Stimulated activated CD8-positive, alpha-beta memory T cell treated with anti-CD3 and anti-CD28 coated beads, Interleukin-2, amount 100 ng/mL, for 48 hours (primary cell): ENCODE measurements around the gene GALNS.
"Not testable (repeated sequence)": the region's sequence is repeated elsewhere in the genome, so short reads cannot be mapped to it uniquely, and the experiment has no call there.

ENCODE experiments used
- DNase-seq, 2 donors: peaks; one replicate each; pipeline ENCODE4 v3.0.0-alpha.2; 2020; ENCODE audit warnings: low read depth in 2 of 2

Gene GALNS

GRCh38 chr16:88856828-88857727, at the start of gene GALNS, which contains the start of gene TRAPPC2L:
Gene GALNS, minus strand, starts transcription at chr16:88856947. Its CDS starts 70 bp downstream, at chr16:88856877.
Gene TRAPPC2L, plus strand, starts transcription at chr16:88857127. Its CDS starts 24 bp downstream, at chr16:88857151.
- DNase-seq = peak; percentile 100

GRCh38 chr16:88906020-88906419, 49.3 kb upstream of the GALNS start:
- no peak for DNase-seq

- peak; percentile 12 to 22 for DNase-seq
Measured at GRCh38 chr16:88905563-88905962, 48.8 kb upstream of the GALNS start.

GRCh38 chr16:88904676-88905365, 48.1 kb upstream of the GALNS start:
- DNase-seq = no peak

- DNase-seq = no peak
Measured at GRCh38 chr16:88903267-88903666, 46.5 kb upstream of the GALNS start.

GRCh38 chr16:88902744-88903143, 46.0 kb upstream of the GALNS start:
- no peak for DNase-seq

GRCh38 chr16:88901718-88902337, 45.1 kb upstream of the GALNS start:
- no peak for DNase-seq

GRCh38 chr16:88900662-88901052, 43.9 kb upstream of the GALNS start:
- DNase-seq = no peak

GRCh38 chr16:88899901-88900661, 43.3 kb upstream of the GALNS start:
- no peak for DNase-seq

GRCh38 chr16:88897696-88898425, 41.1 kb upstream of the GALNS start:
- DNase-seq = no peak

GRCh38 chr16:88896238-88897070, 39.7 kb upstream of the GALNS start:
- no peak for DNase-seq

GRCh38 chr16:88895335-88895734, 38.6 kb upstream of the GALNS start:
- no peak for DNase-seq

GRCh38 chr16:88894681-88895300, 38.0 kb upstream of the GALNS start:
- no peak for DNase-seq

GRCh38 chr16:88894266-88894665, 37.5 kb upstream of the GALNS start:
- not testable (repeated sequence) for DNase-seq

GRCh38 chr16:88893127-88893968, 36.6 kb upstream of the GALNS start:
- no peak for DNase-seq

- no peak for DNase-seq
Measured at GRCh38 chr16:88892065-88892464, 35.3 kb upstream of the GALNS start.

- DNase-seq = no peak
Measured at GRCh38 chr16:88891083-88891482, 34.3 kb upstream of the GALNS start.

GRCh38 chr16:88889702-88890352, 33.1 kb upstream of the GALNS start:
- DNase-seq = not testable (repeated sequence)
